Testis (tissue), 3 donors: ENCODE data around the gene FABP3. TPM values are rescaled to one million over a fixed set of nuclear protein-coding genes. Genes with fewer than 3 reads are reported as not detected.
"Not testable (repeated sequence)": the region's sequence is repeated elsewhere in the genome, so short reads cannot be mapped to it uniquely, and the experiment has no call there.

Experiments
- DNase-seq: peaks from one replicate; pipeline ENCODE4 v3.0.0-alpha.2; 2019
- H3K27ac ChIP-seq, 2 donors: fragments of 200-600 bp; sonication (generic); one replicate each; pipeline ENCODE4 v1.5.1; 2019
- H3K27me3 ChIP-seq: fragments of 200-600 bp; sonication (generic); one replicate; pipeline ENCODE4 v1.5.1; 2019
- H3K36me3 ChIP-seq: fragments of 200-600 bp; sonication (generic); one replicate; pipeline ENCODE4 v1.5.1; 2017; ENCODE audit warnings: low read depth; ENCODE audit errors: missing control alignments
- H3K4me1 ChIP-seq: fragments of 200-600 bp; sonication (generic); one replicate; pipeline ENCODE4 v1.5.1; 2019
- H3K4me3 ChIP-seq, 2 donors: fragments of 200-600 bp; sonication (generic); one replicate each; pipeline ENCODE4 v1.5.1; 2017 to 2019
- H3K9me3 ChIP-seq: fragments of 200-600 bp; sonication (generic); one replicate; pipeline ENCODE4 v1.5.1; 2017
- POLR2A ChIP-seq: fragments of 450-650 bp; IDR thresholded peaks from one replicate; pipeline ENCODE4 v1.6.1; 2017; ENCODE audit warnings: antibody characterized with exemption, mild to moderate bottlenecking, moderate library complexity
- WGBS, 2 donors: methylation state at CpG; one replicate each; pipeline ENCODE4 v1.1.5; 2018; 5-methylcytosine and 5-hydroxymethylcytosine counted together
- intact Hi-C: fragments of 100-400 bp; cut with DNase I; formaldehyde crosslinking; loops from one replicate; pipeline ENCODE4 v1.15.1; 2023; ENCODE audit warnings: low total_unique reads
- polyA plus RNA-seq: library from polyadenylated mRNA; stranded (reverse); fragments of 350-450 nt; fragmentation: Illumina TruSeq; extraction: RNeasy Lipid Tissue Mini Kit (QIAGEN cat#74804); gene quantifications from one replicate; pipeline ENCODE4 v1.2.3, GENCODE V29; 2014; ENCODE audit warnings: low read depth, low replicate concordance; ENCODE audit not compliant: insufficient read depth
- total RNA-seq, 2 donors: library from RNA; depleted of rRNA; stranded (reverse); fragments of >200 nt; gene quantifications; one replicate each; pipeline ENCODE4 v1.2.3, GENCODE V29; 2016
- TF ChIP-seq, protein P1 (sequence below), 3 experiments: fragments of 450-650 bp in 2 of 3; fragments of 200-600 bp in 1 of 3; sonication (generic) in 1 of 3; IDR thresholded peaks; one replicate each; pipeline ENCODE4 v1.5.1; 2016 to 2019; ENCODE audit warnings: antibody characterized with exemption in 3 of 3, mild to moderate bottlenecking in 2 of 3, moderate library complexity in 1 of 3

The FABP3 gene
- total and polyA plus RNA-seq, 3 donors from 2014 or later, result 28.3 to 67.5 (median 34.3) TPM

GRCh38 chr1:31387612-31388011, 14.7 kb upstream of the FABP3 start:
- no peak overlapping the region for H3K4me3 ChIP-seq
- intact Hi-C loops, result no loop called here
- no peak overlapping the region for H3K27ac ChIP-seq
- no peaks in the 10 kb centered on the region for H3K4me1 ChIP-seq
- DNase-seq, result no peak
- no peaks in the 10 kb centered on the region for H3K36me3 ChIP-seq
- WGBS, 2 donors, result 75 to 77% methylated on average over 10 of the region's 10 CpGs
- H3K9me3 ChIP-seq, result no peaks in the 10 kb centered on the region
- no peak for TF ChIP-seq POLR2A
- H3K27me3 ChIP-seq, result no peaks in the 10 kb centered on the region

DNA sequence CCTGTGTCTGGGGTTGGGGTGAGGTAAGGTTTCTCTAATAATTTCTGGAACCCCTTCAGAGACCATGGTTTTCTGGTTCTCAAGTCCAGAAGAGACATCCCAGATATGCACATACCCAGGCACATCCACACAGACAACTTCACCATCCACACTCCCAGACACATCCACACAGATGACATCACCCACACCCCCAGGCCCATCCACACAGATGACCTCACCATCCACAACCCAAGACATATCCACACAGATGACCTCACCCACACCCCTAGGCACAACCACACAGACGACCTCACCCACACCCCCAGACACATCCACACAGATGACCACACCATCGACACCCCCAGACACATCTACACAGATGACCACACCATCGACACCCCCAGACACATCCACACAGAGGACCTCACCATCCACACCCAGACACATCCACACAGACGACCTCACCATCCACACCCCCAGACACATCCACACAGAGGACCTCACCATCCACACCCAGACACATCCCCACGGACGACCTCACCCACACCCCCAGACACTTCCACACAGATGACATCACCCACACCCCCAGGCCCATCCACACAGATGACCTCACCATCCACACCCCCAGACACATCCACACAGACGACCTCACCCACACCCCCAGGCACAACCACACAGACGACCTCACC, 13.8 kb upstream of the FABP3 start:
- WGBS, 2 donors, result 76 to 83% methylated on average over 8 of the region's 8 CpGs
- H3K9me3 ChIP-seq, H3K36me3 ChIP-seq, H3K4me3 ChIP-seq, DNase-seq, H3K27me3 ChIP-seq, H3K4me1 ChIP-seq, intact Hi-C loops, H3K27ac ChIP-seq: not testable (repeated sequence)

- DNase-seq, result no peak
- Histone ChIP-seq H3K36me3 (no peaks in the 10 kb centered on the region), H3K4me1 (no peaks in the 10 kb centered on the region), H3K4me3 (no peak overlapping the region), H3K27ac (no peak overlapping the region), H3K9me3 (no peaks in the 10 kb centered on the region), H3K27me3 (no peaks in the 10 kb centered on the region)
- no peak for TF ChIP-seq POLR2A
- TF ChIP-seq, protein P1, sequence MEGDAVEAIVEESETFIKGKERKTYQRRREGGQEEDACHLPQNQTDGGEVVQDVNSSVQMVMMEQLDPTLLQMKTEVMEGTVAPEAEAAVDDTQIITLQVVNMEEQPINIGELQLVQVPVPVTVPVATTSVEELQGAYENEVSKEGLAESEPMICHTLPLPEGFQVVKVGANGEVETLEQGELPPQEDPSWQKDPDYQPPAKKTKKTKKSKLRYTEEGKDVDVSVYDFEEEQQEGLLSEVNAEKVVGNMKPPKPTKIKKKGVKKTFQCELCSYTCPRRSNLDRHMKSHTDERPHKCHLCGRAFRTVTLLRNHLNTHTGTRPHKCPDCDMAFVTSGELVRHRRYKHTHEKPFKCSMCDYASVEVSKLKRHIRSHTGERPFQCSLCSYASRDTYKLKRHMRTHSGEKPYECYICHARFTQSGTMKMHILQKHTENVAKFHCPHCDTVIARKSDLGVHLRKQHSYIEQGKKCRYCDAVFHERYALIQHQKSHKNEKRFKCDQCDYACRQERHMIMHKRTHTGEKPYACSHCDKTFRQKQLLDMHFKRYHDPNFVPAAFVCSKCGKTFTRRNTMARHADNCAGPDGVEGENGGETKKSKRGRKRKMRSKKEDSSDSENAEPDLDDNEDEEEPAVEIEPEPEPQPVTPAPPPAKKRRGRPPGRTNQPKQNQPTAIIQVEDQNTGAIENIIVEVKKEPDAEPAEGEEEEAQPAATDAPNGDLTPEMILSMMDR (IDR thresholded peaks at IDR 0.05), result no peak
- WGBS, 2 donors, result 83 to 87% methylated on average over 1 of the region's 1 CpG
- intact Hi-C loops, result no loop called here
Measured at GRCh38 chr1:31383967-31384366, 11.1 kb upstream of the FABP3 start.

DNA sequence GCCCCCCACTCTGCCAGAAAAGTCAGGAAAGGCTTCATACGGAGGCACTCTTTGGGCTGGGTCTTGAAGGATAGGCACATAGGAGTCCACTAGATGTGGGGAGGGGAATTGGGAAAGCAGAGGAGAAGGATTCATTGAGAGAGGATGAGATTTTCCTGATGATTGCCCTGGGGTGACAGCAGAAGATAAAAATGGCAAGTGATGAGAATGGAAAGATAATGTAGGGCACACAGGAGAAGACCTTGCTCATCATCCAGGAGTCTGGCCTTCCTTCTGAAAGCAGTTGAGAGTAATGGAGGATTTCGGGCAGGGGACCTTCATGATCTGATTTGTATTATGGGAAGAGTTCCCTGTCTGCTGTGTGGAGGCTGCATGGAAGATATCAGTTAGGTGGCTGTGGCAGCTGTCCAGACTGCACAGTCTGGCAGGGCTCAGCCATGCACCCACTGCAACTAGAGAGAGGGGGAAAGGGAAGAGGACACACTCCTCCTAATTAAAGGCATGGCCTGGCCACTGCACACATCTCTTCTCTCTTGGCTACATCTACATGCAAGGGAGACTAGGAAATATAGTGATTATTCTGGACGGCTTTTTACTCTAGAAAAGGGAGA, 9.6 kb upstream of the FABP3 start:
- H3K4me3 ChIP-seq, result no peak overlapping the region
- H3K27me3 ChIP-seq, result no peaks in the 10 kb centered on the region
- 70 to 80% methylated on average over 3 of the region's 3 CpGs for WGBS, 2 donors
- intact Hi-C loops, result no loop called here
- H3K4me1 ChIP-seq, result no peaks in the 10 kb centered on the region
- no peak overlapping the region for H3K27ac ChIP-seq
- H3K9me3 ChIP-seq, result no peaks in the 10 kb centered on the region
- no peaks in the 10 kb centered on the region for H3K36me3 ChIP-seq
- no peak for TF ChIP-seq POLR2A
- TF ChIP-seq, protein P1 (IDR thresholded peaks at IDR 0.05), result no peak
- no peak for DNase-seq

DNA sequence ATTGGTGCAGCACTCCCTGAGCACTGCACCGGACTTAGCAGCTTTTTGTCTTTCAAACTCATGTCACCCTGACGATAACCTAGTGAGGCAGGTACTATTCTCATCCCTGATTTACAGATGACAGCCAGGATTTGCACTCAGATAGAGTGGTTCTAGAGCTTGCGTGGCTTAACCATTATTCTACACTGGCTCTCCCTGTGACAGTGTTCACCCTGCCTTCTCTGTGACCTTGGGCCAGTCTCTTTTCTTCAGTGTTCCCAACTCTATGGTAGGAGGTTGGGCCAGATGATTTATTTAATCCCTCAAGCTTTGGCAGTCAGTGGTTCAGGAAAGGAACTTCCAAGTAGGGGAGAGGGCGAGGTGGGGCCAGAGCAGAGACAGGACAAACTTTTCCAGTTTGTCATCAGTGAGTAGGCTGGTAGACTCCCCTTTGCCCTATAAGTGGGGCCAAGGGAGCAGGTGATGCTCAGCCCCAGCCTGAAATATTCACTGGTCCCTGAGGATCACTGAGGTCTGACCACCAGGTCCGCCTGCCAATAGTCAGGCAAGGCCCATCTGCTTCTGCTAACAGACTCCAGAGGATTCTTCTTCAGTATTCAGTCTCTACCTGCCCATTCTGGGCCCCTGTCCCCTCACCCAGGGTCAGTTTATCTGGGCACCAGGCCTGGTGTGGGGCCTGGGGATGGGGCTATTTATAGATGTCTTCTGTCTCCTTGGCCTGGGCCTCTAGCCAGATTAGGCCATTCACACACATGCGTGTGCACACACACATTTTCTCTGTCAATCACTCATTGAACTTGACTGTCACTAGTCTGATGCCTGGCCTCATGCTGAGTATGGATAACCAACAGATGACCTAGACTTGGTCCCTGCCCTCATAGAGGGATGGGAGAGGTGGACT, 8.8 kb upstream of the FABP3 start:
- TF ChIP-seq, protein P1 (IDR thresholded peaks at IDR 0.05), result no peak
- intact Hi-C loops, result no loop called here
- no peaks in the 10 kb centered on the region for H3K27me3 ChIP-seq
- WGBS, 2 donors, result 79 to 83% methylated on average over 6 of the region's 6 CpGs
- no peak overlapping the region for H3K4me3 ChIP-seq
- no peak overlapping the region for H3K27ac ChIP-seq
- no peaks in the 10 kb centered on the region for H3K4me1 ChIP-seq
- H3K36me3 ChIP-seq, result no peaks in the 10 kb centered on the region
- DNase-seq, result no peak
- no peaks in the 10 kb centered on the region for H3K9me3 ChIP-seq
